ENCODE results near the gene ERCC6L2.

The ERCC6L2 gene

GRCh38 chr9:95980262-95981125 lies 105.0 kb downstream of the ERCC6L2 start:
- no peak for DNase-seq

GRCh38 chr9:95981761-95982390 lies 106.4 kb downstream of the ERCC6L2 start:
- DNase-seq, result no peak

DNA sequence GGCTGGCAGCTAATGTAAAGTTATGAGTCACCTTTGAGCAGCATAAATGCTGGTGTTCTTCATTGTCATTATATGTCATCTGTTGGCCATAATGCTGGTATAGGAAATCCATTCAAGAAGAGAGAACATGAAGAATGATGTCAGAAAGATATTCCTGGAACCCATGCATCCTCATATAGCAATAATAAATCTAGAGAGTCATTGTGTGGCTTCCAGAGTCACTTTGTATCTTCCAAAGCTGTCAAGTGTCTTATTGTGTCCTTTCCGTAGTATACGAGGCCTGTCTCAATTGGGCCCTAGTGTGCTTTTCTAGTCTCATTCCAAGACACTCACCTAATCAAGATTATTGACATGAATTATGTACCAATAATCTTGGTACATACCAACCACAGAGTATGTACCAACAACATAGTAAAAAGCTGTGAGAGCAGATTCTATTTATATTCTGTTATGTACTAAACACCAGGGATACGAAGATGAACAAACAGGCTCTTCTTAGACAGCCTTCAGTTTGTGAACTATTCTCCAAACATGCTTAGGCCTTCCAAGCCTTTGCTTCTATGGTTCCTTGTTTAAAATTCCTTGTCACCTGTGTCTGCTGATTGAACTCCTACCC lies 110.1 kb downstream of the ERCC6L2 start:
- DNase-seq, result no peak

DNA sequence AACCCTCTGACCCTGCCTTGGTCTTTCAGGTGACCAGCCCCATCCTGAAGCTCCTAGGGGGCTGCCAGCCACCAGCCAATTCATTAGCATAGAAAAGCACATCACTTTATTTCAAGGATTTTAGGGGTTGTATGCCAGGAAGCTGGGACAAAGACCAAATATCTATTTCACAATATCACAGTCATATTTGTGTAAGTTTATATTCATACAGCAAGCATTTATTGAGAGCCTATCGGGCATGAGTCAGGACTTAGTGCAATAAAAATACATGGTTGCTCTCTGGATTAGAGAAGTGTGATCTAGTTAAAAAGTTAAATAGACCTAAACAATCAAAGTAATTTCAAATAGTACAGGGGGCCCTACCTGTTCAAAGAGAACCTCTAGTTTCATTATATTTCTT lies 113.8 kb downstream of the ERCC6L2 start:
- DNase-seq, result no peak

DNA sequence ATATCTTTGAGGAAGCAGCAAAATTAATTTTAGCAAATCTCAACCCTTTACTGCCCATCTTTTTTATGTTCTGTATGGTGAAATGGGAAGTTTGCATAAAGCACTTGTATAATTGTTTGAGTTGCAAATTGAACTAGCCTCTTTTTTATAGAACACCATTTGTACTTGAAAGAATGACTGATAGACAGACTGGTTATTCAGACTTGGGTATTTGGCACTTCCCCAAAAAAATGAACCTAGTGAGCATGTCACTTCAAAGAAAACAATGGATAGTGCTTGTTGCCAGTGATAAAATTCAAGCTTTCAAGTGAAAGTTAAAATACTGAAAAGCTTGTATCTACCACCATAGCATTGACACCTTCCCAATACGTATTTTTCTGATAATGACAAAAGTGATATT lies 115.8 kb downstream of the ERCC6L2 start:
- no peak for DNase-seq

GRCh38 chr9:95992536-95992935 lies 117.0 kb downstream of the ERCC6L2 start:
- DNase-seq, result no peak

GRCh38 chr9:95993337-95993736 lies 117.8 kb downstream of the ERCC6L2 start:
- DNase-seq, result no peak

DNA sequence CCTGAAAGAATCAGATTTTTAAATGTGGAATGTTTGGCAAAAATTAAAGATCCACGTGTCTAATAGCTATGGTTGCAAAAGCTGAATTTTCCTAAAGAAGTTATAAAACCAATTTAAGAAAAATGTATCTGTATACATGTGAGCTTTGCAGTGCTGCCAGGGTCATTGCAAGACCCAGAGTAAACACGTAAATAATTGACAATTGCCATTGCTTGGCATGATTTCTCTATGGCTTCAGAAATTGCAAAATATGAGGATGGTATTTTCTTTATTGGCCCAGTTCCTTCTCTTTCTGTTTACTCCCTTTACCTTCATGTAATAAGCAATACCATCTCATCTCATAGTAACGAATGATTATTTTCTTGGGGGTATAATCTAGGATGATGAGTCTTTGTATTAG lies 123.9 kb downstream of the ERCC6L2 start:
- DNase-seq, result no peak

DNA sequence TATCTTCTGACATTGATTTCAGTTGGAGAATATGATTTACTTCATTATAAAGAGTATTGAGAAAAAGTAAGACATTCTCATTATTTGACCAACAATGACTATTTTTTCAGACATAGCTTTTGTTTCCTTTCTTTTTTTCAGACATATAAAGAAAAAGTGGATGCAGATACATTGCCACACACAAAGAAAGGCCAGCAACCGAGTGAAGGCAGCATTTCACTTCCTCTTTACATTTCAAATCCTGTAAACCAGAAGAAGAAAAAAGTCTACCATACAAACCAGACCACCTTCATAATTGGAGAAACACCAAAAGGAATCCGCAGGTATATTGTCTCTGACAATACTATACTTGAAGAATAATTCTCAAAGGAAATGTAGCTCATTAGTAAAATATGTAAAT lies 128.9 kb downstream of the ERCC6L2 start:
- DNase-seq, result no peak

- DNase-seq, result no peak
Measured at GRCh38 chr9:96006296-96006879, 130.9 kb downstream of the ERCC6L2 start.

DNA sequence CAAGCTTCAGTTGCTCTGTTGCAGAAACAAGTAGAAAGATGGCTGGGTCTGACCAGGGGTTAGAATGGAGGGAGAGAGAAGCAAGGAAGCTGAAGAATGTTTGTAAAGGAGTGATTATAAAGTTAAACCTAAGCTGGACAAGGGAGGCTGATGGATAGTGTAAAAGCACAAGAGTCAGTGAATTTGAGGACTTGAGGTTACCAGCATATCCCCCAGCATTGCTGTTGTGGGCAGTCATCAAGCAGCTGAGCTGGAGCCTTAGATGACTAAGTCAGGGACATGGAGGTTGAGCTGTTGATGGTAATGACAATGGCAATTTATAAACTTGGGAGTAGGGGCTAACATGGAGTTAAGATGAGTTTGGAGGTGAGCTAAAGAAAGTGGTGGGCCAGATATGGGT lies 131.5 kb downstream of the ERCC6L2 start:
- DNase-seq, result no peak

DNA sequence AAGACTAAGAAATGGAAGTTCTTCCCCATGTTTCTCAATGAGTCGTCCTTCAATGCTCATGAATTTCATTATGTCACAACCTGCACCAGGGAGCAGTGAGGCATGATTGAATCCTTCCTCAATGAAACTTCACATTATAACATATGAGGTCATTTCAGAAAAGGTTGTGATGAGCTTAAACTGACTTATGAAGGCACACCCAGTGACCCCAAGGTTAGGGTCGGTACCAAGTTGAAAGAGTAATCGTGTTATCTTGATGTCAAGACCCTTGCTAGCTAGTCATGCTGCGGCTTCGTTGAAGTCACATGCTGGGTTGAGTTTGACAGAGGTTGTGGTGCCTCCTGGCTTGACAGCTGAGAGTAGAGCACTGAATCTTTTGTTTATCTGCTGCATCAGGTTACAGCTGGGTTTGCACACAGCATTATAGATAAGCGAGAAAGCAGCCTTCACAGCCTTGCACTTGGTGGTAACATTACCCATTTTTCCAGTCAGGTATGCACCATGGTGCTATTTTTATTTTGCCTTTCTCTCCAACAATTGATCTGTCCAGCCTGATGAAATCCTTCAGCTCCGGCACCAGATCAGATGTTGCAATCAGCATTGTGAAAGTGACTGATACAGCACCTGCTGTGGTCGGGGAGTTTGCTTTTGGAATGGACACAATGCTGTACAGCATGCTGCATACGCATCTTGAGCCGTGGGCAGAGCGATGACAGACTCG lies 133.2 kb downstream of the ERCC6L2 start:
- no peak for DNase-seq

DNA sequence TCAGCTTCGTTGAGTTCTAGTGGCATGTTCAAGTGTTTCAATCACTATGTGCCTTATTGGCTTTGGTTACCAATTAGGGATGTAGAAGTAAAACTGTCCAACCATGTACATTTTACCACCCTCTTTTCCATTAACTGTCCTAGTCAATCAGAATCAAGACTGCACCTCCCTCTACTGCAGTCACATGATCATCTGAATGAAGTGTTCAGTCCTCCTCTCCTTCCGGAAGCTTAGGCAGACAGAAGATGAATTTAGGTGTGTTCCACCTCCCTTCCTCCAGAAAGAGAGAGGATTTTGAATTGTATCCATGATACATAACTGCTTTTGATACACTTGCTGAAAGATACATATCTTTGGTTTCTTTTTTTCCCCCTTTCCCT lies 133.7 kb downstream of the ERCC6L2 start:
- DNase-seq, result no peak

GRCh38 chr9:96009690-96010472 lies 134.4 kb downstream of the ERCC6L2 start:
- DNase-seq, result no peak

- DNase-seq, result no peak
Measured at GRCh38 chr9:96014078-96014477, 138.6 kb downstream of the ERCC6L2 start.

DNA sequence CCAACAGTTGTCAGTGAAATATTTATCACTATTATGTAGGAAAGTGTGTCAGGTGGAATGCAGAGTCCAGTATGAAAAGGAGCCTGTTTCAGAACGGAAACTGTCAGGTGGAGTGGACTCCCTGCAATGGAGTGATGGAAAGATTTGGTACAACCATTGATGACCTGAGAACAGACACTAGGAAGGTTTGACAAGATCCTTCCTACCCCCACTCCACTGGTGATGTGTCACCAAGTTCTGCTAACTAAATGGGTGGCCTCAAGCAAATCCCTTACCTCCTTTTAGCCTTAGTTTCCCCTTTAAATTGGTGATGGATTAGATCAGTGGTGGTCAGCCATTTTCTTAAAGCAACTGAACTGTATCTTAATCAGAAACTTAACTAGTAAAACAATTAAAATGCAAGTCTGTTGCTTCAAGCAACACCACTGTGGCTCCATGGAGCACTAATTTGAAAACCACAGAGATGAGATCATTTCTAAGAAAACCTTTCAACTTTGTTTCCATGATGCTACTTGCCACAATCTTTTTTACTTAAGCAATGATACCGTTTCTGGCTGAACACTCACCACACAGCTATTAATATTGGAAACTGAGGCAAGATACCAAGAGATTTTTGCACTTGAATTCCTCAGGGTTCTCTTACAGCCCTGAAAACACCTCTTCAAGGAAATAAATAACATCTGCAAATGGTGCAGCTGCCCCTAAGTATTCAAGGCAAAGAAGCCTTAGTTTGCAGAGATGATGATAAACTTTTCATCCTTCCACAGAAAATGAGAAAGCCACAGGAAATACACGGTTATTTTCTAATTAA lies 140.6 kb downstream of the ERCC6L2 start:
- DNase-seq, result no peak

Measured in T-helper 9 cell (primary cell).